Aorta (tissue), 4 donors: ENCODE results near the gene RAB25. TPM values are rescaled to one million over a fixed set of nuclear protein-coding genes. Genes with fewer than 3 reads are reported as not detected.

Experiments used
- polyA plus RNA-seq, 2 donors: library from polyadenylated mRNA; stranded (reverse); fragments of 200-250 nt; gene quantifications; one replicate each; pipeline ENCODE4 v1.2.3, GENCODE V29; 2013
- total RNA-seq, 2 donors: library from RNA; stranded (reverse); fragmentation: NEBNext Ultra II Directional; extraction: Animal tissue kit (Norgen Biotek cat#: 25700); gene quantifications; one replicate each; pipeline ENCODE4 v1.2.1, GENCODE V29; 2021
- donor health status: healthy with polysubstance abuse.
- donor health status: Bipolar disorder and iron deficiency.
- donor health status: DM: no; HTN: no; CAD: no.
- donor health status: DM: yes; HTN: yes; CAD: no.

RAB25 gene
- total and polyA plus RNA-seq, 4 donors, result 1.5 to 32.4 TPM; not detected in 2

Other genes starting within 250 kb of the RAB25 start
- 10 to 100 TPM; 65.4 to 81.9 TPM for gene GON4L, start 203.9 kb upstream of the RAB25 start, total RNA-seq
- gene GON4L, start 203.9 kb upstream of the RAB25 start, polyA plus RNA-seq, result 10 to 100 TPM in 1 of 2 donors, 1 to 10 TPM in 1; 6.4 to 43.4 TPM
- 10 to 100 TPM; 42.8 to 49.5 TPM for gene SYT11, start 201.6 kb upstream of the RAB25 start, total RNA-seq
- gene SYT11, start 201.6 kb upstream of the RAB25 start, polyA plus RNA-seq, result 10 to 100 TPM; 12.1 to 23.6 TPM
- gene RIT1, start 149.8 kb upstream of the RAB25 start, total RNA-seq, result 10 to 100 TPM; 49.6 to 49.9 TPM
- 10 to 100 TPM; 16.4 to 19.0 TPM for gene RIT1, start 149.8 kb upstream of the RAB25 start, polyA plus RNA-seq
- 10 to 100 TPM; 47.0 to 60.5 TPM for gene KHDC4, start 126.7 kb upstream of the RAB25 start, total RNA-seq
- gene KHDC4, start 126.7 kb upstream of the RAB25 start, polyA plus RNA-seq, result 10 to 100 TPM in 1 of 2 donors, 1 to 10 TPM in 1; 6.8 to 49.5 TPM
- not detected for gene RXFP4, start 119.5 kb upstream of the RAB25 start, total RNA-seq
- gene RXFP4, start 119.5 kb upstream of the RAB25 start, polyA plus RNA-seq, result not detected
- 100 to 1,000 TPM; 175 to 217 TPM for gene ARHGEF2, start 82.6 kb upstream of the RAB25 start, total RNA-seq
- gene ARHGEF2, start 82.6 kb upstream of the RAB25 start, polyA plus RNA-seq, result 10 to 100 TPM; 58.3 to 58.9 TPM
- 100 to 1,000 TPM; 151 to 152 TPM for gene SSR2, start 40.2 kb upstream of the RAB25 start, total RNA-seq
- gene SSR2, start 40.2 kb upstream of the RAB25 start, polyA plus RNA-seq, result 100 to 1,000 TPM; 232 to 245 TPM
- gene UBQLN4, start 7.4 kb upstream of the RAB25 start, total RNA-seq, result 10 to 100 TPM; 23.8 to 25.7 TPM
- gene UBQLN4, start 7.4 kb upstream of the RAB25 start, polyA plus RNA-seq, result 10 to 100 TPM; 14.5 to 16.0 TPM
- 10 to 100 TPM; 31.6 to 41.2 TPM for gene LAMTOR2, start 6.4 kb upstream of the RAB25 start, total RNA-seq
- 100 to 1,000 TPM in 1 of 2 donors, 10 to 100 TPM in 1; 78.3 to 129 TPM for gene LAMTOR2, start 6.4 kb upstream of the RAB25 start, polyA plus RNA-seq
- gene MEX3A, start 21.3 kb downstream of the RAB25 start, total RNA-seq, result 1 to 10 TPM; 1.2 to 1.6 TPM
- under 1 TPM; 0.03 to 0.13 TPM for gene MEX3A, start 21.3 kb downstream of the RAB25 start, polyA plus RNA-seq
- gene LMNA, start 53.6 kb downstream of the RAB25 start, total RNA-seq, result 1,000 to 10,000 TPM in 1 of 2 donors, 100 to 1,000 TPM in 1; 497 to 1,067 TPM
- 100 to 1,000 TPM in 1 of 2 donors, 10 to 100 TPM in 1; 94.3 to 378 TPM for gene LMNA, start 53.6 kb downstream of the RAB25 start, polyA plus RNA-seq
- 10 to 100 TPM in 1 of 2 donors, 1 to 10 TPM in 1; 8.9 to 20.0 TPM for gene SEMA4A, start 92.4 kb downstream of the RAB25 start, total RNA-seq
- 1 to 10 TPM; 3.0 to 4.7 TPM for gene SEMA4A, start 92.4 kb downstream of the RAB25 start, polyA plus RNA-seq
- 10 to 100 TPM; 15.7 to 18.6 TPM for gene SLC25A44, start 132.9 kb downstream of the RAB25 start, total RNA-seq
- 10 to 100 TPM in 1 of 2 donors, 1 to 10 TPM in 1; 8.6 to 10.2 TPM for gene SLC25A44, start 132.9 kb downstream of the RAB25 start, polyA plus RNA-seq
- gene PMF1, start 151.8 kb downstream of the RAB25 start, total RNA-seq, result 10 to 100 TPM; 31.4 to 38.5 TPM
- 10 to 100 TPM; 29.6 to 65.0 TPM for gene PMF1, start 151.8 kb downstream of the RAB25 start, polyA plus RNA-seq
- gene BGLAP, start 181.0 kb downstream of the RAB25 start, total RNA-seq, result 1 to 10 TPM in 1 of 2 donors, not detected in 1; 2.9 TPM
- 1 to 10 TPM in 1 of 2 donors, not detected in 1; 1.9 TPM for gene BGLAP, start 181.0 kb downstream of the RAB25 start, polyA plus RNA-seq
- gene PAQR6, start 186.9 kb downstream of the RAB25 start, total RNA-seq, result 1 to 10 TPM in 1 of 2 donors, under 1 TPM in 1; 0.81 to 2.8 TPM
- gene PAQR6, start 186.9 kb downstream of the RAB25 start, polyA plus RNA-seq, result 1 to 10 TPM in 1 of 2 donors, not detected in 1; 2.3 TPM
- gene SMG5, start 221.7 kb downstream of the RAB25 start, total RNA-seq, result 10 to 100 TPM; 47.2 to 58.6 TPM
- gene SMG5, start 221.7 kb downstream of the RAB25 start, polyA plus RNA-seq, result 10 to 100 TPM; 21.9 to 34.7 TPM
- gene TMEM79, start 223.2 kb downstream of the RAB25 start, total RNA-seq, result 1 to 10 TPM; 1.2 to 2.6 TPM
- gene TMEM79, start 223.2 kb downstream of the RAB25 start, polyA plus RNA-seq, result 1 to 10 TPM; 1.4 to 2.1 TPM
- 10 to 100 TPM; 36.4 to 50.8 TPM for gene GLMP, start 234.5 kb downstream of the RAB25 start, total RNA-seq
- 10 to 100 TPM; 42.2 to 57.1 TPM for gene GLMP, start 234.5 kb downstream of the RAB25 start, polyA plus RNA-seq
- gene VHLL, start 238.1 kb downstream of the RAB25 start, total RNA-seq, result not detected
- not detected for gene VHLL, start 238.1 kb downstream of the RAB25 start, polyA plus RNA-seq